Prostate gland (tissue), 2 donors: ENCODE measurements around the gene ZNF593OS. TPM values are rescaled to one million over a fixed set of nuclear protein-coding genes. Genes with fewer than 3 reads are reported as not detected.

Experiments
- DNase-seq: peaks from one replicate; pipeline ENCODE4 v3.0.0-alpha.2; 2019; ENCODE audit warnings: low spot score
- H3K27ac ChIP-seq, 2 donors: fragments of 200-600 bp; sonication (generic); 2 replicates each; pipeline ENCODE4 v1.5.1; 2017 to 2019
- H3K27me3 ChIP-seq: fragments of 200-600 bp; sonication (generic); replicated peaks from 2 replicates; pipeline ENCODE4 v1.5.1; 2019; ENCODE audit not compliant: insufficient read depth
- H3K36me3 ChIP-seq, 2 donors: fragments of 200-600 bp; sonication (generic); 1 replicate in 1 of 2; 2 replicates in 1 of 2; pipeline versions ENCODE4 v1.5.1 to v1.8.1; 2017 to 2019
- H3K4me1 ChIP-seq: fragments of 200-600 bp; sonication (generic); replicated peaks from 2 replicates; pipeline ENCODE4 v1.5.1; 2019
- H3K4me3 ChIP-seq, 2 donors: fragments of 200-600 bp; sonication (generic); 2 replicates each; pipeline ENCODE4 v1.5.1; 2017 to 2019
- H3K9me3 ChIP-seq: fragments of 200-600 bp; sonication (generic); 2 replicates; pipeline ENCODE4 v1.5.1; 2017
- CTCF ChIP-seq, 4 experiments: fragments of 200-600 bp in 2 of 4; fragments of 450-650 bp in 2 of 4; sonication (generic) in 2 of 4; IDR thresholded peaks; 1 replicate in 3 of 4; 2 replicates in 1 of 4; pipeline ENCODE4 v1.5.1; 2016 to 2019; ENCODE audit warnings: antibody characterized with exemption in 4 of 4, mild to moderate bottlenecking in 2 of 4, moderate library complexity in 2 of 4
- POLR2A ChIP-seq: fragments of 450-650 bp; IDR thresholded peaks from one replicate; pipeline ENCODE4 v1.6.1; 2016; ENCODE audit warnings: antibody characterized with exemption, mild to moderate bottlenecking
- POLR2AphosphoS5 ChIP-seq: sonication (generic); formaldehyde crosslinking; IDR thresholded peaks from one replicate; pipeline ENCODE4 v1.6.1; 2017; ENCODE audit warnings: antibody characterized with exemption
- WGBS: methylation state at CpG from one replicate; pipeline ENCODE4 v1.1.5; 2018; 5-methylcytosine and 5-hydroxymethylcytosine counted together
- intact Hi-C: fragments of 100-400 bp; cut with DNase I; formaldehyde crosslinking; loops from one replicate; pipeline ENCODE4 v1.14.2; 2022
- total RNA-seq, 2 donors: library from RNA; depleted of rRNA; stranded (reverse); fragments of >200 nt; gene quantifications; one replicate each; pipeline ENCODE4 v1.1.0, GENCODE V29; 2016

Gene ZNF593OS
- total RNA-seq: not detected

DNA sequence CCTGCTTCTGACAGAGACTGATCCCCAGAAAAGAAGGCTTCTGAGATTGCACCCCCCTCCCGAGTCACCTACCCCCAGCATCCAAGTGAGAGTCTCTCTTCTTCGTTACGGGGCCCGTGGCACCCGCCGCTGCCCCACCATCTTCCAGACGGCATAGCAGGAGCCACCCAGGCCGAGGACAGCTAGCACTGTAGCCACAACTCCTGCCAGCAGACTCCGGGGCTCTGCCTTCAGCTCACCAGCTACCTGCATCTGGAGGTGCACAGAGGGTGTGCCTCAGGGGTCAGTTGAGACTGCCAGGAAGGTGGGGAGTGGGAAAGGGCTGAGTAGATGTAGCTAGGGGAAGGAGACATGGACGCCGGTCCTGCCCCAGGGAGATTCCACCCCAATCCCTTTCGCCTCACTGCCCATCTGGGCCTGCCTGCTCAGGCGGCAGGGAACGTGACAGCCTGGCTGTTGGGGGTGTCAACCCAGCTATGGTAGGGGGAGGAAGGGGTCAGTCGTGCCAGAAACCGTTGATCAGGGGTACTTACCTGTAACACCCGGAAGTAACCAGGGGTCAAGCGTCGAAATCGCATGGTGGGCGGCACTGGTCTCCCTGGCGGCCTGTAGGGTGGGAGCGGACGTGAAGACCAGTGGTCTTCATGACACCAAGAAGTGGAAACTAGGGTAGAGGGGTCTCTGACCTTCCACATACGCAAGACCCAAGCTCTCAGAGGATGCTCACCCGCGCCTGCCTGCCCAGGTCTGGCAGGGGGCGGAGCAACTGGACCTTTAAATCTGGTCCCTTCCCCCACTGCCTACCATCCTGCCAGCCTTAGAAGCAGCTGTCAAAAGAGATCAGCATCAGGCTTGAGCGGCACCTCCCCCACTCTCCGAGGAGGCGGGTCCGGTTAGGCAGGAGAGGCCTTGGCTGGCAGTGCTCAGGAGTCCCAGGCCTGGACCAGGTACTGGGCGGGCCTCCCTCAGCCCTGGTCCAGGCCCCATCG is at the start of gene ZNF593OS:
TSS of gene ZNF593OS (minus strand) at position 749 of the 989 bp plus-strand sequence. CDS start at position 578, 171 bp downstream.
- DNase-seq: no peak
- no peak within 1 kb of the TSS for H3K4me3 ChIP-seq
- TF ChIP-seq POLR2AphosphoS5: no peak
- TF ChIP-seq POLR2A: no peak
- TF ChIP-seq CTCF (IDR thresholded peaks at IDR 0.05): no peak
- H3K36me3 ChIP-seq: no peaks in the 10 kb centered on the region
- H3K27me3 ChIP-seq: no peaks in the 10 kb centered on the region
- intact Hi-C loops: no loop called here
- H3K4me1 ChIP-seq: no peaks in the 10 kb centered on the region
- 88% methylated on average over 34 of the region's 34 CpGs for WGBS
- no peak within 1 kb of the TSS for H3K27ac ChIP-seq
- no peaks in the 10 kb centered on the region for H3K9me3 ChIP-seq

- 91% methylated on average over 2 of the region's 2 CpGs for WGBS
- Histone ChIP-seq H3K27me3 (no peaks in the 10 kb centered on the region), H3K4me1 (no peaks in the 10 kb centered on the region), H3K36me3 (no peaks in the 10 kb centered on the region), H3K4me3 (no peak overlapping the region), H3K9me3 (no peaks in the 10 kb centered on the region), H3K27ac (no peak overlapping the region)
- intact Hi-C loops: no loop called here
- TF ChIP-seq CTCF (IDR thresholded peaks at IDR 0.05): no peak
- DNase-seq: no peak
These were observed 49.5 kb upstream of the ZNF593OS start for GRCh38 chr1:26221094-26221493.

DNA sequence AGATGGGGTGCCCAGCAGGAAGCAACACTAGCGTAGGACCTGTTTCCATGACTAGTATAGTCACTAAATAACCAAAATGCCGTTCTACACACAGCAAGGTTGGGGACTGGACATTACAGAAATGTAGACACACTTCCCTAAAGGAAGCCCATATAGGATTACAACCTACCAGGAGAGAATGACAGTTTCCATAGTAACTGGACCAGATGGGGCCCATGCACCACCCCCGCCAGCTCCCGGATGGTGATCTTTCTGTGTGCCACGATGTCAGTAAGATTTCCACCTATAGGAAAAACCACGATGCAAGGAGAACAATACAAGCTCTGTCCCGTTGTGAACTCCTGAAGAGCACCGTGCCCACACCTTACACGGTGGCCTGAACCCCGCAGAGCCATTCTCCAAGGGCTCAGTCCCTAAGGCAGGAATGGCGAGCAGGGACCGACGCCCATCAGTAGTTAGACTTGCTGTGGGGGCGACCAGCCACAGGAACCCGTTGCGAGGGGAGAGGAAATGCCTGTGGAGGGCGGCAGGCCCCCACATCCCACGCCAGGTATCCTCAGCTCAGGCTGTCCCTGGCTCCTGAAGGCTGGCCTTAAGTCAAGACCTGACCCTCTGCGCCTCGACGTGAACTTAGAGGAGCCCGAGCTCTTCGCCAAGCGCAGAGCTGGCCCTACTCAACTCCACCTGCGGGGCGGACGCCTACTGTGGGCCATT is 48.7 kb upstream of the ZNF593OS start:
- TF ChIP-seq POLR2A: no peak
- TF ChIP-seq POLR2AphosphoS5: no peak
- no peak for TF ChIP-seq CTCF (IDR thresholded peaks at IDR 0.05)
- Histone ChIP-seq H3K4me3 (no peak overlapping the region), H3K4me1 (no peaks in the 10 kb centered on the region), H3K9me3 (no peaks in the 10 kb centered on the region), H3K36me3 (no peaks in the 10 kb centered on the region), H3K27me3 (no peaks in the 10 kb centered on the region), H3K27ac (no peak overlapping the region)
- no peak for DNase-seq
- 62% methylated on average over 27 of the region's 27 CpGs for WGBS
- intact Hi-C loops: no loop called here

- Histone ChIP-seq H3K27me3 (no peaks in the 10 kb centered on the region), H3K9me3 (no peaks in the 10 kb centered on the region), H3K4me1 (no peaks in the 10 kb centered on the region), H3K4me3 (no peak overlapping the region), H3K36me3 (no peaks in the 10 kb centered on the region), H3K27ac (no peak overlapping the region)
- 42% methylated on average over 10 of the region's 11 CpGs for WGBS
- intact Hi-C loops: no loop called here
- no peak for DNase-seq
- no peak for TF ChIP-seq POLR2A
- TF ChIP-seq CTCF (IDR thresholded peaks at IDR 0.05): no peak
- no peak for TF ChIP-seq POLR2AphosphoS5
These were observed 47.4 kb upstream of the ZNF593OS start for GRCh38 chr1:26218906-26219494.
